Natural killer cell (primary cell): ENCODE data around the gene CD3G. TPM values are rescaled to one million over a fixed set of nuclear protein-coding genes. Genes with fewer than 3 reads are reported as not detected.

ENCODE experiments used
- ATAC-seq, 3 donors: fragments of 150-1000 bp in 2 of 3; fragments of 200-7000 bp in 1 of 3; cut with Tn5 transposase; 1 replicate in 1 of 3; 2 replicates in 2 of 3; pipeline ENCODE4 v1.10.0; 2021; ENCODE audit warnings: mild to moderate bottlenecking in 2 of 3, moderate library complexity in 2 of 3
- DNase-seq, 2 donors: peaks; one replicate each; pipeline versions ENCODE4 v3.0.0 to v3.0.0-alpha.2; 2013 to 2021; ENCODE audit warnings: mixed read lengths in 1 of 2
- H3K27ac ChIP-seq: one replicate; pipeline ENCODE4 v1.5.1; 2013; ENCODE audit warnings: mild to moderate bottlenecking, low read length
- H3K27me3 ChIP-seq: one replicate; pipeline ENCODE4 v1.6.1; 2013; ENCODE audit warnings: low read length; ENCODE audit not compliant: control insufficient read depth, insufficient read depth
- H3K36me3 ChIP-seq: one replicate; pipeline ENCODE4 v1.6.1; 2013; ENCODE audit warnings: low read length; ENCODE audit not compliant: control insufficient read depth, insufficient read depth
- H3K4me1 ChIP-seq: one replicate; pipeline ENCODE4 v1.6.1; 2013; ENCODE audit warnings: low read length; ENCODE audit not compliant: control insufficient read depth, insufficient read depth
- H3K4me3 ChIP-seq: one replicate; pipeline ENCODE4 v1.5.1; 2013; ENCODE audit warnings: low read length
- H3K9me3 ChIP-seq: one replicate; pipeline ENCODE4 v1.6.1; 2013; ENCODE audit warnings: low read length; ENCODE audit not compliant: control insufficient read depth, insufficient read depth
- H3K27ac Mint-ChIP-seq, 2 donors: one replicate each; pipeline ENCODE4 v1.8.0; 2022; ENCODE audit warnings: mild to moderate bottlenecking in 2 of 2, mixed read lengths in 2 of 2, moderate library complexity in 1 of 2
- H3K27me3 Mint-ChIP-seq, 2 donors: one replicate each; pipeline ENCODE4 v1.8.0; 2022; ENCODE audit warnings: low read depth in 2 of 2, mixed read lengths in 2 of 2
- H3K36me3 Mint-ChIP-seq: one replicate; pipeline ENCODE4 v1.8.0; 2022; ENCODE audit warnings: mixed read lengths
- H3K4me1 Mint-ChIP-seq, 2 donors: one replicate each; pipeline ENCODE4 v1.8.0; 2022; ENCODE audit warnings: mixed read lengths in 2 of 2
- H3K4me3 Mint-ChIP-seq: one replicate; pipeline ENCODE4 v1.8.0; 2022; ENCODE audit warnings: mild to moderate bottlenecking, moderate library complexity, mixed read lengths
- H3K9me3 Mint-ChIP-seq, 2 donors: one replicate each; pipeline ENCODE4 v1.8.0; 2022; ENCODE audit warnings: mixed read lengths in 2 of 2
- CTCF ChIP-seq: fragments of 200-600 bp; IDR thresholded peaks from one replicate; pipeline ENCODE4 v1.8.0; 2022; ENCODE audit warnings: antibody characterized with exemption
- WGBS: methylation state at CpG from one replicate; pipeline ENCODE4 v1.1.7; 2013; ENCODE audit warnings: missing lambda C conversion rate; ENCODE audit not compliant: insufficient coverage; 5-methylcytosine and 5-hydroxymethylcytosine counted together
- intact Hi-C: fragments of 100-400 bp; cut with micrococcal nuclease; formaldehyde crosslinking; loops from one replicate; pipeline ENCODE4 v1.14.2; 2022
- total RNA-seq, 4 donors: library from RNA; stranded (reverse); fragments of 120-200 nt in 1 of 4; gene quantifications; one replicate each; pipeline versions ENCODE4 v1.2.3 to v1.2.4, GENCODE V29; 2013 to 2022

Gene CD3G
- 10 to 100 TPM in 1 of 3 donors, 1 to 10 TPM in 2; 7.6 to 52.1 (median 8.2) TPM for total RNA-seq
- total RNA-seq (2013): 50.3 TPM

- Histone ChIP-seq H3K4me1 (peaks cover 17% of the 10 kb centered on the region), H3K9me3 (no peaks in the 10 kb centered on the region), H3K27me3 (no peaks in the 10 kb centered on the region), H3K4me3 (peak within 1 kb of the TSS; percentile 36), H3K27ac (peak within 1 kb of the TSS; percentile 66), H3K36me3 (no peaks in the 10 kb centered on the region)
- no peak for TF ChIP-seq CTCF
- peak within 1 kb of the TSS in 1 of 2 donors; percentile 3 for H3K27ac Mint-ChIP-seq
- H3K9me3 Mint-ChIP-seq: no peaks in the 10 kb centered on the region
- H3K27me3 Mint-ChIP-seq: no peaks in the 10 kb centered on the region
- peak within 1 kb of the TSS; percentile 40 for H3K4me3 Mint-ChIP-seq
- peaks cover 29 to 32% of the 10 kb centered on the region in 2 donors for H3K4me1 Mint-ChIP-seq
- intact Hi-C loops: no loop called here
- peak in 2 of 3 donors; percentile 55 to 59 for ATAC-seq
- H3K36me3 Mint-ChIP-seq: no peaks in the 10 kb centered on the region
- WGBS: 72% methylated on average over 6 of the region's 6 CpGs
- peak in 1 of 2 donors; percentile 81 for DNase-seq
Measured at GRCh38 chr11:118343981-118344515, at the start of gene CD3G. TSS of gene CD3G (plus strand) at chr11:118344344. CDS start at chr11:118344424, 80 bp downstream.

GRCh38 chr11:118295199-118295598 is 48.9 kb upstream of the CD3G start:
- Histone ChIP-seq H3K27ac (no peak overlapping the region), H3K27me3 (no peaks in the 10 kb centered on the region), H3K4me3 (no peak overlapping the region), H3K9me3 (no peaks in the 10 kb centered on the region), H3K36me3 (no peaks in the 10 kb centered on the region), H3K4me1 (peaks cover 10% of the 10 kb centered on the region)
- Mint-ChIP-seq H3K4me1 (peaks cover 19 to 24% of the 10 kb centered on the region in 2 donors), H3K9me3 (no peaks in the 10 kb centered on the region), H3K27ac (peak overlapping the region in 1 of 2 donors; percentile 75), H3K36me3 (no peaks in the 10 kb centered on the region), H3K27me3 (peaks cover 6 to 7% of the 10 kb centered on the region in 2 donors), H3K4me3 (no peak overlapping the region)
- no peak for TF ChIP-seq CTCF
- ATAC-seq (no peak), DNase-seq (no peak)
- WGBS: 73% methylated on average over 5 of the region's 5 CpGs
- intact Hi-C loops: loop anchor here (5.0 kb wide), 1 partner anchor 192 kb away; no protein-coding TSS in a partner anchor

- peaks cover 4 to 6% of the 10 kb centered on the region in 2 donors for H3K27me3 Mint-ChIP-seq
- no peak overlapping the region for H3K27ac ChIP-seq
- peak; percentile 67 for TF ChIP-seq CTCF
- intact Hi-C loops: loop anchor here (1.0 to 5.0 kb wide), 2 partner anchors 57 to 191 kb away; no protein-coding TSS in a partner anchor
- 79% methylated on average over 2 of the region's 3 CpGs for WGBS
- no peaks in the 10 kb centered on the region for H3K9me3 ChIP-seq
- H3K4me1 ChIP-seq: peaks cover 7% of the 10 kb centered on the region
- no peaks in the 10 kb centered on the region for H3K36me3 ChIP-seq
- no peak overlapping the region for H3K4me3 ChIP-seq
- no peaks in the 10 kb centered on the region for H3K27me3 ChIP-seq
- no peaks in the 10 kb centered on the region for H3K9me3 Mint-ChIP-seq
- no peak overlapping the region for H3K4me3 Mint-ChIP-seq
- peaks cover 14 to 27% of the 10 kb centered on the region in 2 donors for H3K4me1 Mint-ChIP-seq
- H3K27ac Mint-ChIP-seq: peak overlapping the region in 1 of 2 donors; percentile 75
- no peaks in the 10 kb centered on the region for H3K36me3 Mint-ChIP-seq
- ATAC-seq (peak in 2 of 3 donors; percentile 66 to 81), DNase-seq (peak in 1 of 2 donors; percentile 78)
Measured at GRCh38 chr11:118295815-118296454, 48.2 kb upstream of the CD3G start.
